GM19043 (cell line): ENCODE results near the gene GPR89B.
"Not testable (repeated sequence)": the region's sequence is repeated elsewhere in the genome, so short reads cannot be mapped to it uniquely, and the experiment has no call there.

Experiments used
- ATAC-seq: cut with Tn5 transposase; IDR thresholded peaks from one replicate; pipeline ENCODE4 v1.9.1; 2021; ENCODE audit warnings: low read depth; ENCODE audit not compliant: unreplicated experiment

The GPR89B gene

GRCh38 chr1:148027004-148027403 lies 98.8 kb downstream of the GPR89B start:
- not testable (repeated sequence) for ATAC-seq

- ATAC-seq, result not testable (repeated sequence)
Measured at GRCh38 chr1:148032247-148032646, 104.0 kb downstream of the GPR89B start.

GRCh38 chr1:148032690-148033089 lies 104.5 kb downstream of the GPR89B start:
- ATAC-seq, result not testable (repeated sequence)

GRCh38 chr1:148033147-148033546 lies 104.9 kb downstream of the GPR89B start:
- not testable (repeated sequence) for ATAC-seq

DNA sequence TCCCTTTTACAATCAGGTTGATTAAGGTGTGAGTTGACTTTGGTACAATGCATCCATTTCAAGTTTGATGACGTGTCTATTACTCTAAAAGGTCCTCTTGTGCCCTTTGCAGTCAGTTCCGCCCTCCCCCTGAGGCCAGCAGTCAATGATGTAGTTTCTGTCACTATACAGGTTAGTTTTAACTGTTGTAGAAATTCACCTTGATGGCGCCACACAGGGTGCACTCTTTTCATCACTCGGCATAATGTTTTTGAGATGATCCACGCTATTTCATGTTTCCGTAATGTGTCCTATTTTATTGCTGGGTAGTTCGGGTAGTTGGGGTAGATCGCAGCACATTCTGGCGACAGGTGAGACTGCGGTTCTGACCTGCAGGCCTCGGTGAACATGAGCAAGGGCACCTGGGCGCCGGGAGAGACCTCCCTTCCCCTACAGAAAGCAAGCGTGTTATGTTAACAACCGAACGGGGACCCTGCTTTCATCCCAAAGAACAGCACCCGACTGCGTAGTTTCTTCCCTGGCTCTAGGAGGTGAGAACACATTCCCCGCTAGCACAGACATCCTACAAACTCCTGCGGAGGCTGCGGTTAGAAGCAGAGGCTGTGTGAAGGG lies 109.7 kb downstream of the GPR89B start:
- peak; percentile 3 for ATAC-seq

DNA sequence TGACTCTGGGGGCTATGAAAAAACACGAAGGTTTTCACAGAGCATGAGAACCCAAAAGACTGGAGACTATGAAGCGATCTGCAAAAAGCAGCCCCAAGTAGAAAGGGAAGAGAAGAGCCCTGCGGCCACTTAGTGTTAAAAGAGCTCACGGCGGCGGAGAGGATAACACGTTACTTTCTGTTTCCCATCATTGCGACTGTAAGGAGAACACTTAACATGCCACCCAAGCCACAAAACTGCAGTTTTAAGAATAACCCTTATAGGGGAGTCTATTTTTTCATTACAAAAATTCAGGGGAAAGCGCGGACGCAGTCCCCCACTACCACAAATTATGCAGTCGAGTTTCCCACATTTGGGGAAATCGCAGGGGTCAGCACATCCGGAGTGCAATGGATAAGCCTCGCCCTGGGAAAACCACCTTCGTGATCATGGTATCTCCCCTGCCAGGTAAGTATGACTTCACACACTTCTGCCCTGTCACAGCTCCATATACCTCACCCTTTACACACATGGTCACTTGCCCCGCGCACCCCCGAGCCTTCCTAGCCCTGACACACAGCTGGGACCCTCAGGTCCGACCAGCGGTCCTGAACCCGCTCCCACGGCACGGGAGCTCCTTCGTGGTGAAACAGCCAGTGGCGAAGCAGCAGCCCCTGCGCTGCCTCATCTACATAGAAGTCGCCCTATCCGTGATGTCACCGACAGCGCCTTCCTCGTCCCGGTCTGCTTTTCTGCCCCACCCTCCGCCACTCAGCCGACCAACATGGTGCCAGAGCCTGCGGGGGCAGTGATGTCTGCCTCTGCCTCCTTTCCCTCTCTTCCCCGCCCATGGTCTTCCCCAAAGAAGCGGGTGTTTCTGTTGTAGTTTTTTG lies 110.5 kb downstream of the GPR89B start:
- ATAC-seq, result peak; percentile 86
